Adrenal gland (tissue), 12 donors: ENCODE results near the gene FAM110D. TPM values are rescaled to one million over a fixed set of nuclear protein-coding genes. Genes with fewer than 3 reads are reported as not detected.

ENCODE experiments used
- DNase-seq, 7 donors: peaks; one replicate each; pipeline ENCODE4 v3.0.0-alpha.2; 2019 to 2020
- H3K27ac ChIP-seq, 5 donors: fragments of 200-600 bp; sonication (generic) in 4 of 5; 1 replicate in 3 of 5; 2 replicates in 2 of 5; pipeline versions ENCODE4 v1.5.1 to v1.8.0; 2016 to 2020; ENCODE audit warnings: mild to moderate bottlenecking in 1 of 5
- H3K27me3 ChIP-seq: fragments of 200-600 bp; 2 replicates; pipeline ENCODE4 v1.8.0; 2021
- H3K36me3 ChIP-seq, 2 donors: fragments of 200-600 bp; replicated peaks in 1 of 2; 1 replicate in 1 of 2; 2 replicates in 1 of 2; pipeline versions ENCODE4 v1.5.1 to v1.8.0; 2018 to 2022
- H3K4me1 ChIP-seq, 2 donors: fragments of 200-600 bp; replicated peaks in 1 of 2; 1 replicate in 1 of 2; 2 replicates in 1 of 2; pipeline versions ENCODE4 v1.5.1 to v1.8.0; 2018 to 2021
- H3K4me3 ChIP-seq, 4 donors: fragments of 200-600 bp; sonication (generic) in 3 of 4; one replicate each; pipeline ENCODE4 v1.5.1; 2016 to 2018
- H3K9me3 ChIP-seq, 3 donors: fragments of 200-600 bp; sonication (generic) in 1 of 3; replicated peaks in 1 of 3; 1 replicate in 2 of 3; 2 replicates in 1 of 3; pipeline versions ENCODE4 v1.5.1 to v1.8.0; 2016 to 2021
- POLR2A ChIP-seq, 2 donors: fragments of 450-650 bp; IDR thresholded peaks; one replicate each; pipeline ENCODE4 v1.6.1; 2017; ENCODE audit warnings: antibody characterized with exemption in 2 of 2, mild to moderate bottlenecking in 2 of 2, moderate library complexity in 1 of 2
- whole genome bisulfite sequencing, 4 donors: extraction: QIAGEN DNeasy Blood & Tissue Kit in 2 of 4; methylation state at CpG; one replicate each; pipeline versions ENCODE4 v1.1.5 to v1.1.7; 2013 to 2017; 5-methylcytosine and 5-hydroxymethylcytosine counted together
- intact Hi-C, 2 donors: fragments of 100-400 bp; cut with DNase I; formaldehyde crosslinking; loops; one replicate each; pipeline versions ENCODE4 v1.14.1 to v1.15.0; 2022 to 2023
- polyA plus RNA-seq, 3 donors: library from polyadenylated mRNA; stranded (reverse); fragments of 200-250 nt in 2 of 3; fragments of 350-450 nt in 1 of 3; fragmentation: Illumina TruSeq in 1 of 3; extraction: RNeasy Lipid Tissue Mini Kit (QIAGEN cat#74804) in 1 of 3; gene quantifications; one replicate each; pipeline ENCODE4 v1.2.3, GENCODE V29; 2013 to 2014
- total RNA-seq, 9 donors: library from RNA; depleted of rRNA in 4 of 9; stranded (reverse); fragments of >200 nt in 4 of 9; fragments of 120-200 nt in 1 of 9; fragmentation: NEBNext Ultra II Directional in 1 of 9; extraction: Animal tissue kit (Norgen Biotek cat#: 25700) in 1 of 9; gene quantifications; one replicate each; pipeline versions ENCODE4 v1.1.0 to v1.2.4, GENCODE V29; 2013 to 2023
- TF ChIP-seq, protein P1 (sequence below), 6 experiments: fragments of 450-650 bp in 4 of 6; fragments of 200-600 bp in 2 of 6; sonication (generic) in 1 of 6; IDR thresholded peaks; 1 replicate in 5 of 6; 2 replicates in 1 of 6; pipeline versions ENCODE4 v1.5.1 to v1.8.0; 2016 to 2021; ENCODE audit warnings: antibody characterized with exemption in 6 of 6, mild to moderate bottlenecking in 2 of 6, moderate library complexity in 1 of 6
- donor health status: healthy with polysubstance abuse.
- donor health status: Bipolar disorder and iron deficiency.
- donor health status: DM: yes; HTN: yes; CAD: no.
- donor health status: DM: no; HTN: no; CAD: no.
- donor health status: DM: no; HTN: no; CAD: no.
- donor health status: DM: yes; HTN: yes; CAD: no.

FAM110D gene
- total and polyA plus RNA-seq, 12 donors = 0.46 to 6.2 (median 2.2) TPM

DNA sequence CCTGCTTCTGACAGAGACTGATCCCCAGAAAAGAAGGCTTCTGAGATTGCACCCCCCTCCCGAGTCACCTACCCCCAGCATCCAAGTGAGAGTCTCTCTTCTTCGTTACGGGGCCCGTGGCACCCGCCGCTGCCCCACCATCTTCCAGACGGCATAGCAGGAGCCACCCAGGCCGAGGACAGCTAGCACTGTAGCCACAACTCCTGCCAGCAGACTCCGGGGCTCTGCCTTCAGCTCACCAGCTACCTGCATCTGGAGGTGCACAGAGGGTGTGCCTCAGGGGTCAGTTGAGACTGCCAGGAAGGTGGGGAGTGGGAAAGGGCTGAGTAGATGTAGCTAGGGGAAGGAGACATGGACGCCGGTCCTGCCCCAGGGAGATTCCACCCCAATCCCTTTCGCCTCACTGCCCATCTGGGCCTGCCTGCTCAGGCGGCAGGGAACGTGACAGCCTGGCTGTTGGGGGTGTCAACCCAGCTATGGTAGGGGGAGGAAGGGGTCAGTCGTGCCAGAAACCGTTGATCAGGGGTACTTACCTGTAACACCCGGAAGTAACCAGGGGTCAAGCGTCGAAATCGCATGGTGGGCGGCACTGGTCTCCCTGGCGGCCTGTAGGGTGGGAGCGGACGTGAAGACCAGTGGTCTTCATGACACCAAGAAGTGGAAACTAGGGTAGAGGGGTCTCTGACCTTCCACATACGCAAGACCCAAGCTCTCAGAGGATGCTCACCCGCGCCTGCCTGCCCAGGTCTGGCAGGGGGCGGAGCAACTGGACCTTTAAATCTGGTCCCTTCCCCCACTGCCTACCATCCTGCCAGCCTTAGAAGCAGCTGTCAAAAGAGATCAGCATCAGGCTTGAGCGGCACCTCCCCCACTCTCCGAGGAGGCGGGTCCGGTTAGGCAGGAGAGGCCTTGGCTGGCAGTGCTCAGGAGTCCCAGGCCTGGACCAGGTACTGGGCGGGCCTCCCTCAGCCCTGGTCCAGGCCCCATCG lies 12.5 kb downstream of the FAM110D start, which contains the start of gene ZNF593OS:
ZNF593OS (minus strand) TSS at position 749 of the 989 bp plus-strand sequence; CDS start at position 578, 171 bp downstream.
- H3K4me3 ChIP-seq = peak within 1 kb of the TSS in 1 of 4 donors; percentile 84
- intact Hi-C loops = no loop called here
- TF ChIP-seq, protein P1, sequence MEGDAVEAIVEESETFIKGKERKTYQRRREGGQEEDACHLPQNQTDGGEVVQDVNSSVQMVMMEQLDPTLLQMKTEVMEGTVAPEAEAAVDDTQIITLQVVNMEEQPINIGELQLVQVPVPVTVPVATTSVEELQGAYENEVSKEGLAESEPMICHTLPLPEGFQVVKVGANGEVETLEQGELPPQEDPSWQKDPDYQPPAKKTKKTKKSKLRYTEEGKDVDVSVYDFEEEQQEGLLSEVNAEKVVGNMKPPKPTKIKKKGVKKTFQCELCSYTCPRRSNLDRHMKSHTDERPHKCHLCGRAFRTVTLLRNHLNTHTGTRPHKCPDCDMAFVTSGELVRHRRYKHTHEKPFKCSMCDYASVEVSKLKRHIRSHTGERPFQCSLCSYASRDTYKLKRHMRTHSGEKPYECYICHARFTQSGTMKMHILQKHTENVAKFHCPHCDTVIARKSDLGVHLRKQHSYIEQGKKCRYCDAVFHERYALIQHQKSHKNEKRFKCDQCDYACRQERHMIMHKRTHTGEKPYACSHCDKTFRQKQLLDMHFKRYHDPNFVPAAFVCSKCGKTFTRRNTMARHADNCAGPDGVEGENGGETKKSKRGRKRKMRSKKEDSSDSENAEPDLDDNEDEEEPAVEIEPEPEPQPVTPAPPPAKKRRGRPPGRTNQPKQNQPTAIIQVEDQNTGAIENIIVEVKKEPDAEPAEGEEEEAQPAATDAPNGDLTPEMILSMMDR (IDR thresholded peaks at IDR 0.05) = no peak

DNA sequence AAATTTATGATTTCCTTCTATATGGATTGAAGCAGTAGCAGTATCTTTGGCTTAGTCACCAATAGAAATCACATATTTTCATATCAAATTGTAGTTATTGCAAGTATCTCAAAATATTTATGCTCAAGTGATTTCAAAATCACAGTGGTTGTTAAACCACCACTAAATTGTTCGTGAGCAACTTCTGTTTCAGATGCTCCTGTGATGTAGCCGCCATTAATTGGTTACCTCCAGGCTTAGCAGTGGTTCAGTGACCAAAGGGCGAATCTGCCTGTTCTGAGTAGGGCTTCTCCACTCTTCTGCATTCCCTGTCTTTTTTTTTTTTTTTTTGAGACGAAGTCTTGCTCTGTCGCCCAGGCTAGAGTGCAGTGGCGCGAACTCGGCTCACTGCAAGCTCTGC lies 16.5 kb downstream of the FAM110D start:
- intact Hi-C loops = no loop called here
- H3K4me1 ChIP-seq = peaks cover 4 to 6% of the 10 kb centered on the region in 2 donors
- whole genome bisulfite sequencing, 4 donors = 88 to 96% (median 93%) methylated on average over 8 of the region's 8 CpGs
- H3K27me3 ChIP-seq = no peaks in the 10 kb centered on the region
- H3K9me3 ChIP-seq = no peaks in the 10 kb centered on the region
- H3K4me3 ChIP-seq = no peak overlapping the region
- no peak for TF ChIP-seq POLR2A (IDR thresholded peaks at IDR 0.05)
- TF ChIP-seq, protein P1 (IDR thresholded peaks at IDR 0.05) = no peak
- H3K27ac ChIP-seq = no peak overlapping the region
- H3K36me3 ChIP-seq = no peaks in the 10 kb centered on the region
- no peak for DNase-seq

More for the DNA sequence above, 12.5 kb downstream of the FAM110D start, which contains the start of gene ZNF593OS:
- no peaks in the 10 kb centered on the region for H3K9me3 ChIP-seq
- H3K36me3 ChIP-seq = no peaks in the 10 kb centered on the region
- no peak for DNase-seq
- peaks cover 7 to 15% of the 10 kb centered on the region in 2 donors for H3K4me1 ChIP-seq
- WGBS, 4 donors = 91 to 95% (median 93%) methylated on average over 21 to 34 of the region's 34 CpGs
- no peak within 1 kb of the TSS for H3K27ac ChIP-seq
- H3K27me3 ChIP-seq = no peaks in the 10 kb centered on the region

DNA sequence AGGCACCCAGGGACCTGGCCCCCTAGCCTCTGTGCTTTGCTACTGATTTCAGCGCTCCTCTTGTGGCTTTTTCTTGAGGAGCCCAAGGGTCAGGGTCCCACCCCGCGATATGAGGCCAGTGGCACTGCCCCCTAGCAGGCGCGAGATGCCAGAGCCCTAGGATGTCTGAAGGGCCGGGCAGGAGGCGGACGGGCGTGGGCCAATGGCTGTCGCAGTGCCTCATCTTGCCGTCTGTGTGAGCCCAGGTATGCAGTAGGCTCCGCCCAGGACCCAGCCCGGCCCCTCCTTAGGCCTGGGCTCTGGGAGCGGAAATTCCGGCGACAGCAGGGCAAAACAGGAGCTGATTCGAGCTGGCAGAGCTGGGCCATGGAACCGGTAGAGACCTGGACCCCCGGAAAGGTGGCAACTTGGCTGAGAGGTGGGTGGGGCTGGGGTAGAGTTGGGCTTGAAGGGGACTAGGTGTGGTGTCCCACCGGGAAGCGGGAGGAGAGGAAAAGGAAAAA lies 18.4 kb downstream of the FAM110D start, which contains the start of gene CNKSR1:
CNKSR1 (plus strand) TSS at position 310 of the 503 bp plus-strand sequence; CDS start at position 367, 57 bp downstream.
- Histone ChIP-seq H3K36me3 (no peaks in the 10 kb centered on the region), H3K27ac (no peak within 1 kb of the TSS), H3K27me3 (no peaks in the 10 kb centered on the region), H3K9me3 (no peaks in the 10 kb centered on the region), H3K4me3 (no peak within 1 kb of the TSS), H3K4me1 (no peaks in the 10 kb centered on the region)
- TF ChIP-seq, protein P1 (IDR thresholded peaks at IDR 0.05) = no peak
- no peak for TF ChIP-seq POLR2A (IDR thresholded peaks at IDR 0.05)
- intact Hi-C loops = no loop called here
- 65 to 70% (median 66%) methylated on average over 13 to 21 of the region's 21 CpGs for WGBS, 4 donors
- DNase-seq = no peak

DNA sequence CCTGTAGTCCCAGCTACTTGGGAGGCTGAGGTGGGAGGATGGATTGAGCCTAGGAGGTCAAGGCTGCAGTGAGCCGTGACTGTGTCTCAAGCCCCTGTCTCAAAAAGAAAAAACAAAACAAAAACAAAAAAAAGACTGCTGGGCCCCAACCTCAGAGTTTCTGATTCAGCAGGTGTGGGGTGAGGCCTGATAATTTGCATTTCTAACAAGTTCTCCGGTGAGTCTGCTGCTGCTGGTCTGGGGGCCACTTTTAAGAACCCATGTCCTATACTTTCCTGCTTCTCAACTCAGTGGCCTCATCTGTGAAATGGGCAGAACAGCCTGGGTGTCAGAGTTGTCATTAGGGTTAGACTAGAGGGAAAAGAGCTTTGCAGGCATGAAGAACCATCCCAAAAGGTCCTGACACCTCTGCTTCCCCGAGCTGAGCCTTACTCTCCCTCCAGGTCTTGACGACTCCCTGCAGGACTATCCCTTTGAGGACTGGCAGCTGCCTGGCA lies 21.2 kb downstream of the FAM110D start:
- TF ChIP-seq, protein P1 (IDR thresholded peaks at IDR 0.05) = no peak
- no peak for TF ChIP-seq POLR2A (IDR thresholded peaks at IDR 0.05)
- DNase-seq = no peak
- Histone ChIP-seq H3K36me3 (no peaks in the 10 kb centered on the region), H3K4me1 (no peaks in the 10 kb centered on the region), H3K4me3 (no peak overlapping the region), H3K27ac (no peak overlapping the region), H3K27me3 (no peaks in the 10 kb centered on the region), H3K9me3 (no peaks in the 10 kb centered on the region)
- intact Hi-C loops = no loop called here
- 59 to 72% (median 70%) methylated on average over 3 to 4 of the region's 4 CpGs for WGBS, 4 donors
